Activated CD4-positive, alpha-beta T cell treated with anti-CD3 and anti-CD28 coated beads, Interleukin-2, amount 50 U/mL, for 24 hours (primary cell): ENCODE data around the gene ABCC10.
A peak's percentile ranks its signal among the peaks of the same experiment; 100 is the strongest.

Source experiments
- DNase-seq, 2 donors: peaks; one replicate each; pipeline ENCODE4 v3.0.0-alpha.2; 2020; ENCODE audit warnings: low read depth in 1 of 2, low spot score in 1 of 2

The ABCC10 gene

GRCh38 chr6:43467752-43468151 is 40.4 kb downstream of the ABCC10 start:
- DNase-seq, result no peak

DNA sequence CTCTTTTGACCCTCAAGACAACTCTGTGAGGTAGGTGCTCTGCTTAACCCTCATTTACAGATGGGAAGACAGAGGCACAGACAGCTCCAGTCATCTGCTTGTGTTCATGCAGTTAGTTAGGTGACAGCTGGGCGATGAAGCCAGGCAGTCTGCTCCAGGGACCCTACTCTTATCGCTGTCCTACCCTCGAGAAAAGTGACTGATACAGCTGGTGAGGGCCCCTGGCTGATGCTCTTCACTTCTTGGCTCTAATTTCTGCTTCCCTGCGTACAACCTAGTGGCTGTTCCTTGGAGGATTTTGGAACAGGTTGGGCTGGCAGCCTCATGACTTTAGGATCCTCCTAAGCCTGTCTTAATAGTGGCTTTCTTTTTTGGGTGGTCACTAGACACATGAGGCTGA is 40.9 kb downstream of the ABCC10 start:
- no peak for DNase-seq

GRCh38 chr6:43468748-43469681 is 41.7 kb downstream of the ABCC10 start:
- no peak for DNase-seq

DNA sequence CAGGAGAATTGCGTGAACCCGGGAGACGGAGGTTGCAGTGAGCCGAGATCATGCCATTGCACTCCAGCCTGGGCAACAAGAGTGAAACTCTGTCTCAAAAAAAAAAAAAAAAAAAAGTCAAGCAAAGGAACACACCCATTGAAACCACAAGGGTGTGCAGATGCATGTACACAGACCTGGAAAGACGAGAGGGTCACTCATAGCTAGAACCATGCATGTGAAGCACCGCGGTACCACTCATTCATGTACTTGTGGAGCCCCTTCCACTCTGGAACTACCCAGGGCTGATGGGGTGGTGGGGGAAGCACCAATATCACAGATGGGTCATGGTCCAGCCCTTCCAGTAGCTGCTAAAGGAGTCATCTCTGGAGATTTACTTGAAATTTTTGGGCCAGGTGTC is 42.6 kb downstream of the ABCC10 start:
- no peak for DNase-seq

GRCh38 chr6:43471399-43471798 is 44.1 kb downstream of the ABCC10 start:
- DNase-seq, result no peak

GRCh38 chr6:43472515-43472914 is 45.2 kb downstream of the ABCC10 start:
- DNase-seq, result no peak

- DNase-seq, result no peak
Observed at GRCh38 chr6:43475516-43475915, 48.2 kb downstream of the ABCC10 start.

GRCh38 chr6:43476746-43477145 is 49.4 kb downstream of the ABCC10 start:
- no peak for DNase-seq

GRCh38 chr6:43477235-43478007 is 50.1 kb downstream of the ABCC10 start, which contains the start of gene TJAP1:
TJAP1 (plus strand) TSS chr6:43477570; CDS start chr6:43499002, 21,432 bp downstream.
- peak; percentile 96 to 98 for DNase-seq

DNA sequence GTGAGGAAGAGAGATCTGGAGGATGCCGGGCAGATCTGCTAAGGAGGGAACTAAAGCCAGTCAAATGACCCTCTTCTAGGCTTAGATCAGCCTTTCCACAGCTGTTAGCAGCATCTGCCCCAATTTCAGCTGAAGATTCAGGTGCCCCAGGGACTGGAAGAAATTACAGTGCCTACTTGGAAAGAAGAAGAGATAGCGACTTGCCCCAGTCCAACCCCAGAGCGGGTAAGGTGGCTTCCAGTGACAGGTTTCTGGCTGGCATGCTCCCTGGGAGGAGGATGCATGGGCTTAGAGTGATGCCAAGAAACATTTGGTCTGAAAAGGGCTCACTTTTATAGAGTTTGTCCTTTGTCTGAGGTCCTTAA is 50.6 kb downstream of the ABCC10 start:
- no peak for DNase-seq

DNA sequence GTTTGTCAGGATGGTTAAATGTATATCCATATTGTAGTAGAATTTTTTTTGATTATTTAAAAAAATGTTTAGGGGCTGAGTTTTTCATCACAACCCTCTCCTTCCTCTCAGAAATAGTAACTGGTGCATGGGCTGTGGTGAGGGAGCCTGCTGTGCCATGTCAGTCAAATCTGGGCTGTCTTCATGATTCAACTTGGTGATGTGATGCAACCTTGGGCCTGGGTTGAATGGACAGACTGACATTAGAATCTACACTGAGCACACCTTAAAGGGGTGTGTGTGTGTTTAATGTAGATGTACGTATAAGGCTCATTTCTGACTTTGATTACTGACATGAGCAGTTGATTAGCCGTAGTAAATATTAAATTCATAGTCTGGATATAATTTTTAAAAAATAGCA is 53.7 kb downstream of the ABCC10 start:
- no peak for DNase-seq

GRCh38 chr6:43481591-43482236 is 54.4 kb downstream of the ABCC10 start:
- no peak for DNase-seq

DNA sequence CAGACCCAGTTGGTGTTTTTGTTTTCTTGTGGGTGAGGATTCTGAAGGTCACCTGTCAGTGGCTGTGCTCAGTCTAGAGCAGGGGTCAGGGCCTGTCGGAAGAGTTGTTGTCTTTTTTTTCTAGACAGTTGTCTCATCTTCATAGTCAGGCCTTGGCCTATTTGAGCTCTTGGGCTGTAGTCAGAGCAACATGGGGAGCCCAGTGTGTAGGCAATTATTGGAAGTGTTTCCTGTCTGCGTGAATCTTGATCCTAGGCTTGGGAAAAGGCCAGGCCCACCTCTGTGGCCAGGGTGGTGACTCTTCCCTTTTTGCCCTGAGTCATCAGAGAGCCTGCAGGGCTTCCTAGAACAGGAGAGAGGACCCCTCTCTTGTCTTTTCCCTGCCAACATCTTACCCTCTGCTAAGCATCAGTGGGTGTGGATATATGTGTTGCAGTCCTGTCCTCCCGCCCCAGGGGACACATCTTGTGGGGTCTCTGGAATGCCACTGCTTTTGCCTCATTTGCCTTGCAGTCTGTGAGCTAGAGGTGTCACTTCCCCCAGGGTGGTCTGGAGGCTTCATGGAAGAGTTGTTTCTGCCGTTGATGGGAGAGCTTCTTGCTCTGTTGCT is 61.4 kb downstream of the ABCC10 start:
- DNase-seq, result no peak

- no peak for DNase-seq
Observed at GRCh38 chr6:43489277-43490072, 62.1 kb downstream of the ABCC10 start.

DNA sequence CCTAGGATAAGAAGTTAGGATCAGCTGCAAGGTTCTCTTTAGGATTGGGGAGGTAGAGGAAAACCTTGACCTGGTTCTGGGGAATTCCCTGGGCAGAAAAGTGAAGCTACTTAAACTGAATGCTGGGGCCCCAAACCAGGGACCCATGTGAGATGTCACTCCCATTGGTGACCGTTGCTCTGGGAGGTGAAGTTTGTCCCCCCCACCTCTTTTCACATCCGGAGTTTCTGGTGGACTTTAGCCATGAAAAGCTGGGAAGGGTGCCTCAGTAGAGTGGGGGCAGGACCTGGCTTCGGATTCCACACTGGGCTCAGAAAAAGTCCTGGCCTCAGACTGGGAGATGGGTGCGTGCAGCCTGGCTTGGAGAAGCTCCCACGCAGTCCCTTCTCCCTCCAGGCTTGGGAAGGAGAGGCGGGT is 63.2 kb downstream of the ABCC10 start:
- no peak for DNase-seq

GRCh38 chr6:43491750-43492661 is 64.7 kb downstream of the ABCC10 start:
- DNase-seq, result no peak

- DNase-seq, result no peak
Observed at GRCh38 chr6:43492673-43493072, 65.3 kb downstream of the ABCC10 start.

DNA sequence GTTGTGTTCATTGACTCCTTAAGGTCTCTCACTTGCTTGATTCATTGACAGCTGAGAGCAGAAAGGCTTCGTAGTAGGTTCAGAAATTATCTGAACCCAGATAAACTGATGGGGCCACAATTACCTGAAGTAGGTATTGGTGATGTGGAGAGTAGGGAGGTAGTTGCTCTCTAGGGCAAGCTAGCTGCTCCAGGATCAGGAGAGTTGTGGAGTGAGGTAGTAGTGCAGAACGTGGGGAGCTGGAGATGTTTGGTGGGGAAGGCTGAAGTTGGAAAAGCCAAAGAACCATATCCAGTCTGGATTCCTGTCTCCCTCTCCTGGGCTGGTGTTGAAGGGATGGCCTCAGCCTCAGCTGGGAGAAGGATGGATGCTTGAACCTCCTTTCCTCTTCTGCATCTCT is 65.9 kb downstream of the ABCC10 start:
- no peak for DNase-seq

DNA sequence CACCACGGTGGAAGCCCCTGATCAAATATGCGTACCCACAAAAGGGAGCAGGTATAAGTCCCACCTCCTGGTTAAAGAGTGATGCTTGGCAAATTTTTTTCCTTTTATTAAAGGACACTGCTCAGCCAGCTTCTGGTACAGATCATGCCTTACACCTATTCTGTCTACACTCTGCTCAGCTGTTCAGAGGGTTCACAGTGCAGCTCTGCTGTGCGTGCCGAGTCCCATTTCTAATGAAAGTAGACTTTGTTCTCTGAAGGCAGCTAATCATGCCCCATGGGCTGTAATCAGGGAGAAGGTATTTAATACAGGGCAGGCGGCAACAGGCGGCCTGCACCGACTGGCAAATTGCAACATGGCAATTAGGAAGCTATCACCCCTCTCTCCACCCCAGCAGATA is 66.5 kb downstream of the ABCC10 start:
- no peak for DNase-seq
